Measurements from ENCODE around the gene CILP2.

- TF ChIP-seq CTCF (IDR thresholded peaks at IDR 0.05; ENCODE audit: low read depth, low read length, poor library complexity, severe bottlenecking) (no peak), EZH2phosphoT487 (IDR thresholded peaks at IDR 0.05; ENCODE audit: borderline replicate concordance, low read length) (no peak)
Observed at GRCh38 chr19:19578252-19578651, 40.2 kb downstream of the CILP2 start.

Data from DOHH2 (cell line).